ENCODE results near the gene ZNF487.

DNA sequence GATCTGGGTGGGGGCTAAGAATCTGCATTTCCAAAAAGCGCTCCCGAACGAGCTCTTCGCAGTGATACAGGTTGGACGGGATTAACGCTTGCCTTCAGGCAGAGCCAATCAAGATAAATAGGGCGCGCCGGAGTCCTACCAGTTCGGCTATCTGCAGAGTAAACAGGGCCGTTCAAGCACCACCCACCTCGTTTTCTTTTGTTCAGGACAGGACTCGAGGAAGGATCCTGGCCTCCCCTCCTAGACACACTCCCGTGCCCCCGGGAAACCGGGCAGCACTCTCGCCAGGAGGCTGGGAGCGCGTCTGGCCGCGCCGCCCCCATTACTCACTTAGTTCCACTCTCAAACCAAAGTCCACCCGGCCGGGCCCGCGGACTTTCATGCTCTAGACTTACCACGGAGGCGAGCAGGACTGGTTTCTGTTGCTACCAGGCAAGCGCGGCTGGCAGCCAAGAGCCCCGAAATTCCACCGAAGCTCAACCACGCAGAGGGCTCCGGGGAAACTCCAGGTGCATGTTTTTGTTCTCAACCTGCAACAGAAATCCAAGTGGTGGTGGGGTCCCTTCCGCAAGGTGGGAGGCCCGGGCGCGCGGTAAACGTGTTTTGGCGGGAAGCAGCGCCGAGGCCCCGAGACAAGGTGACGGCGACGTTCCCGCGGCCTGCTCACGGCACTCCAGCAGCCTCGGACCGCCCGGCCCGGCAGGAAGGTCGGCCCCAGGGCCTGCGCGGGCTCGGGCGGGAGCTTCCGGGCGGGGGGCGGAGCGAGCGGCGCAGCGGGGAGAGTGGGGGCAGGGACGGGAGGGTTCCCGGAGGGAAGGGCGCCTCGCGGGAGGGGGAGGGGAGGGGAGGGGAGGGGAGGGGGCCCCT lies 40.6 kb upstream of the ZNF487 start:
- TF ChIP-seq, protein P1, sequence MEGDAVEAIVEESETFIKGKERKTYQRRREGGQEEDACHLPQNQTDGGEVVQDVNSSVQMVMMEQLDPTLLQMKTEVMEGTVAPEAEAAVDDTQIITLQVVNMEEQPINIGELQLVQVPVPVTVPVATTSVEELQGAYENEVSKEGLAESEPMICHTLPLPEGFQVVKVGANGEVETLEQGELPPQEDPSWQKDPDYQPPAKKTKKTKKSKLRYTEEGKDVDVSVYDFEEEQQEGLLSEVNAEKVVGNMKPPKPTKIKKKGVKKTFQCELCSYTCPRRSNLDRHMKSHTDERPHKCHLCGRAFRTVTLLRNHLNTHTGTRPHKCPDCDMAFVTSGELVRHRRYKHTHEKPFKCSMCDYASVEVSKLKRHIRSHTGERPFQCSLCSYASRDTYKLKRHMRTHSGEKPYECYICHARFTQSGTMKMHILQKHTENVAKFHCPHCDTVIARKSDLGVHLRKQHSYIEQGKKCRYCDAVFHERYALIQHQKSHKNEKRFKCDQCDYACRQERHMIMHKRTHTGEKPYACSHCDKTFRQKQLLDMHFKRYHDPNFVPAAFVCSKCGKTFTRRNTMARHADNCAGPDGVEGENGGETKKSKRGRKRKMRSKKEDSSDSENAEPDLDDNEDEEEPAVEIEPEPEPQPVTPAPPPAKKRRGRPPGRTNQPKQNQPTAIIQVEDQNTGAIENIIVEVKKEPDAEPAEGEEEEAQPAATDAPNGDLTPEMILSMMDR (IDR thresholded peaks at IDR 0.05): no peak
- TF ChIP-seq POLR2A (IDR thresholded peaks at IDR 0.05): peak in 1 of 4 donors; percentile 18
